Germinal center (tissue), 1 donor: Measurements from ENCODE around the gene PNCK.

Experiments
- DNase-seq: peaks from one replicate; pipeline ENCODE4 v3.0.0; 2012; ENCODE audit warnings: mixed read lengths, low spot score

PNCK gene

DNA sequence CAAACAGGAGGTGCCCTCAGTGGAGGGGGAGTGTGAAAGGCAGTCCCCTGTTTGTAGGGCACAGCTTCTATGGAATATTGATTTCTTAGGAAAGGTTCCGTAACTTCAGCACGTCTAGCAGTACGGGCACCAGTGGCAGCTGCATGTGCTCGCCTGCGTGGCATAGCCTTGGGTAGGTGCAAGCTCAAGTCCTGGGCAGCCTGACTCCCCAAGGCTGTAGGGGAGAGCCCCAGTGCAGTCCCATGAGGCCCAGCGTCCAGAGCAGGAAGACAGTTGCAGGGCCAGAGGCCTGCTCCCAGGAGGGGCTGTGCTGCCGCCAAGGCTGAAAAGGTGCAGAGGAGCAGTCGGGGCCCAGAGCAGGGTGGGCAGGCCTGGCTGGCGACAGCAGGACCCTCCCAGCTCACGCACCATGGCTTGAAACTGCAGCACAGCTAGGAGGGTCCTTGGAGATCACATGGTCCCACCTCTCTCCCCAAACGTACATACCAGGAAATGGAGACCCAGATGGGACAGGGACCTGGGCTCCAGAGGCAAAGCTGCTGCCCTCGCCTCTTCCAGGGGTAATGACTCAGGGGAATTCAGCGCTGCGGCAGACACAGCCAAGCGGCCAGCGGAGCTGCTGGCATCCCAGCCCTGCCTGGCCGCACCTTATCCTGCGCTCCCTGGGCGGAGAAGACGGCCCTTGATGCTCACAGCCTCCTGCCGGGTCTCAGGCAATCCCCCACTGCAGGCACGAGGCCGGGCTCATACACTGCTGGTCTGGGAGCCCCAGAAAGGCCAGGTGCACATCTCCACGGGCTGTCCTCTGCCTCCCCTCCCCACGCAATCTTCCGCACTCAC is 32.7 kb downstream of the PNCK start:
- no peak for DNase-seq

DNA sequence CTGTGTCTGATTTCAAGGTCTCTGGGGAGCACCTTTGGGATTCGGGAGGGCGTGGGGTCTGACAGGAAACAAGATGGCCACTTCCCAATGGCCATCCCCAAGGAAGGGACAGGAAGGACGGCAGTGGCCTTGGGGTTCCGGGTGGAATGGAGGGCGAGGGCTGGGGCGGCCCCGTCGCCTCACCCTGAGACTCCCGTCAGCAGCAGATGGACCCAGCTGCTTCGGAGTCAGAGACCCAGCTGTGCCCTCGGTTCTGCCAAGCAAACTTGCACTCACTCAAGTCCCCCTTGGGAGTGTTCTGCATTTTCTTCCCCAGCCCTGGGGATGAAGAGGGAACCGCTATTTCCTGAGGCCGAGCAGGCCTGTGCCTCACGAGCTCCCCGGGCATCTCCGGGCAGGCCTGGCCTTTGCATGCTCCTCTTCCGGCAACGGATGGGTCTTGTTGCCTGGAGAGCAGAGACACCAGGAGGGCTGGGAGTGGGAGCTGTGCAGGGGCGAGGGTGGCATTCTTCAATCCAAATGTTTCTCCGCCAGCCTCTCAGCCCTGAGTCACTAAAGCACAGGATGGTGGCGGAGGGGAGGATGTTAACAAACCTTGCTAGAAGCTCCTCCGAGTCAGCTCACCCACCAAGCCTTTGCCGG is 33.4 kb downstream of the PNCK start:
- DNase-seq: no peak

DNA sequence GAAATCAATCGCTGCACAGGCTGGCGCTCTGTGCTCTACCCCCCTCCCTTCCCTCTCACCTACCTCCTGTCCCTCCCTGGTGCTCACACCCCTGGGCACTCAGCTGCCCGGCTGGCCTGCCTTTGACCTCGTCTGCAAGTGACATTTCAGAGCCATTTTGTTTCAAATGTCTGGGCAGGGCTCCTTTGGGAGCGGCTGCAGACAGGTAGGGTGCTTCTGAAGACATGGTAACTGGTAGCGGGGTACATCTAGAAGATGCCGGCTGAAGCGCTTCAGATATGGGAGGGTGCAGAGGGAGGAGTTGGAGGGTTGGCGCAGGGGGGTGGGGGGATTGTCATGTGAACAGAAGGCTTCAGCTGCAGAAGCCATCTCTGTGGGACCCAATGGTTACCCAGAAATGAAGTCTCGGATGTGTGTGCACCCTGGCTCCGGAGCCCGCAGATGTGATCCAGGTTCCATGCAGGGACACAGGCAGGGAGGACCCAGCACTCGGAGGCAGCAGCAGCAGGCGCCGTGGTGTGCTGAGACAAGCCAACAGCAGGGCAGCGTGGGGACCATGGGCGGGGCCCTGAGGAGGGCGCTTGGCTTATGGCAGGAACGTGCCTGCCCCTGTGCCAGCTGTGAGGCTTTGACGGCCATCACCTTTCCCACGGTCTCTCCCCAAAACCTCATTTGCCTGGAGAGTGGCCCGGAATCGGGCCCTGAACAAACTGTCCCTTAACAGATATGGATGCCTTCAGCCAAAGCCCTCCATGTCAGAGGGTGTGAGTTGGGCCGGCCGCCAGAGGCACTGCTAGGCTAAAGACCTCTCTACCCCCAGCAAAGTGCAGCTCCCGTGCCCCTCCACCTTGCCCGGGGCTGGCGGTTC is 34.2 kb downstream of the PNCK start:
- DNase-seq: no peak

GRCh38 chrX:153638436-153639176 is 35.0 kb downstream of the PNCK start:
- no peak for DNase-seq

DNA sequence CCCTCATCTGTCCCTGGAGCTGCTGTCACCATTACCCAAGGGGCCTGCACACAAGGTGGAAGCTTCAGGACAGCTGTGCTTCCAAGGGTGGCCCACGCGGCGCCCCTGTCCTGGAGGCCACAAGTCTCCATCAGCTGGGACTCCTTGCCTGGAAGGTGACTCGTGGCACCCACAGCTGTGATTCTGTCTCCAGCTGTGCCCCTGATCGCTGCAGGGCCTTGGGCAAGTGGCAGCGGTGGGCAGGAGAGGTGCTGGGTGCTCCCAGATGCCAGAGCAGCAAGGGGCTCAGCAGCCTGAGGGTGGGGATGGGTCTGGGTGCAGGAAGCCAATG is 35.6 kb downstream of the PNCK start:
- DNase-seq: no peak

- no peak for DNase-seq
These were observed 36.2 kb downstream of the PNCK start for GRCh38 chrX:153637121-153638040.

GRCh38 chrX:153636716-153637115 is 36.9 kb downstream of the PNCK start:
- no peak for DNase-seq

DNA sequence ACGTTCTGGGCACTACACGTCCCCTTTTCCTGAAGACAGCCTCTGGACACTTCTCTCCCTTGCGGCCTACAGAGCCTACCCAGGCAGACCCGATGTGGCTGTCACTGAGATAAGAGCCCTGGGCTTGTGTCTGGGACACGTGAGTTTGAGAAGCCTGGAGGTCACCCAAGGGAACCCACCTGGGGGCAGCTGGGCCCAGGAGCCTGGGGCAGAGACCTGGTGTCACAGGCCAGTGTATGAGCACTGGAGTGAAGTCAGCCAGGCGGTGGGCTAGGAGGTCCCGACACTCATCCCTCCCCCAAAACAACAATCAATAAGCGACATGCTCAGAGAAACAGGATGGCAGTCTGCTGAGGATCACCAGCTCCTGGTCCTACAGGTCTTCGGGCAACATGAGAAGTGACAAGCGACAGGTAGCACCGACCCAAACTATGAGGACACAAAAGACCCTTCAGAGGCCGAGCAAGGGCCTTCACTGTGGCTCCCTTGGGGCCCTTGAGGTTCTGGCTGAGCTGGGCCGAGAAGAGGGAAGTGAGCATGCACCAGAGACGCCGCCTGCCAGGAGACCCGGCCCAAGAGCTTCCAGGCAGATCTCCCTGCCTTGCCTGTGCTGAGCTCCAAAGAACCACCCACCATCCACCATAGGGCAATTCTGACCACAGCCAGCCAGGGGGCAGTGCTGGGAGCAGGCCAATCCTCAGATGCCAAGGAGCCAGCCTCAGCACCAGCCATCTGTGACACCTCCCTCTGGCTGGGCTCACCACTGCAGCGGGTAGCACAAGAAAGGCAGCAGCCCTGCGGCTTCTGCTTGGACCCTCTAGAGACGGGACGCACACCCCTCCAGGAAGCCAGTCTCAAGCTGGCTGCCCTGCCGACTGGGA is 37.6 kb downstream of the PNCK start:
- DNase-seq: peak; percentile 31

DNA sequence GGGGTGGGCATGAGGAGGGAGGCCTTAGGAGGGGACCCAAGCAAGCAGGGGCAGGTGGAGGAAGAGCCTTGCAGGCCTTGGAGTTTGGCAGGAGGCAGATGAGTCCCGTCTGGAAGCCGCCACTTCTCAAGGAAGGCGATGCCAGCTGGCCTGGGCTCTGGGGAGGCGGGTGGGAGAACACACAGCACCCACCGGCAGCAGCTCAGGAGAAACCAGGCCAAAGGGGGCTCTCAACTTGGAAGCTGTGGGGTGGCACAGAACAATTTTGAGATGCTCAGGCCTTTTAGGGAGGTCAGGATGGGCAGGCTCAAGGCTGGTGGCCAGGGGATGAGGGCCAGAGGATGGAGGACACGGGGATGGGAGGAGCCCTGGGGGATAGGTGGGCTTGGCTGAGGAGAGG is 38.2 kb downstream of the PNCK start:
- DNase-seq: no peak

- no peak for DNase-seq
These were observed 38.8 kb downstream of the PNCK start for GRCh38 chrX:153634832-153635231.

DNA sequence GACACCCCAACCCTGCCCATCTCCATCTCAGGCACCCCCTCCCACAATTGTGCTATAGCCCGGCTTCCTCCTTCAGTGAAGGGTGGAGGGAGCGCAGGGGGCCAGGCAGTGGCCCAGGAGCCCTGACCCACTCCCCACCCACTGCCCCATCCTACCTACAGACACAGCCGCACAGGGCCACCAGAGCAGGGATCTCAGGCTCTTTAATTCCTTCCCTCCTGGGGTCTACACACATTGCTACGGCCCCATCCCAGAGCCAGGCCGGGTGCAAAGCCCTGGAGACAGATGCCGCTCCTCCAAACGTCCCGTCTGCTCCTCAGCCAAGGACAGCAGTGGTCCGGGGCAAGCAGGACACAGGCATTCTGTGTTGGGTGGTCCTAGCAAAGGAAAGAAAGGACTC is 39.4 kb downstream of the PNCK start:
- DNase-seq: no peak

- no peak for DNase-seq
These were observed 39.9 kb downstream of the PNCK start for GRCh38 chrX:153633607-153634180.

DNA sequence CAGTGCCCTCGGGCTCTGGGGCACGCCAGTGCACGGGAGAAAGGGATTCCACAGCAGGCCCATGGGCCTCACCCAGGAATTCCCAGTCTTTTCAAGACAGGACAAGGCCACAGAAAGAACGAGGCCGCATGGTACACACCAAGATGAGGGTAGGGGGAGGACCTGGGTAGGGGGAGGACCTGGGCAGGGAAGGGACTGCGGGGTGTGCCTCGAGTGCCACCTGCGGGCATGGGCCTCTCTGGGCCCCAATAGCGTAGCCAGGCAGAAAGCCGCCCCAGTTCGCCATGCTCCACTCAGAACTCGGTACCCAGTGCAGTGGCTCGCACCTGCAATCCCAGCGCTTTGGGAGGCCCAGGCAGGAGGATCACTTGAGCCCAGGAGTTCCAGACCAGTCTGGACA is 40.6 kb downstream of the PNCK start:
- DNase-seq: no peak

- DNase-seq: no peak
These were observed 41.0 kb downstream of the PNCK start for GRCh38 chrX:153632595-153632946.

DNA sequence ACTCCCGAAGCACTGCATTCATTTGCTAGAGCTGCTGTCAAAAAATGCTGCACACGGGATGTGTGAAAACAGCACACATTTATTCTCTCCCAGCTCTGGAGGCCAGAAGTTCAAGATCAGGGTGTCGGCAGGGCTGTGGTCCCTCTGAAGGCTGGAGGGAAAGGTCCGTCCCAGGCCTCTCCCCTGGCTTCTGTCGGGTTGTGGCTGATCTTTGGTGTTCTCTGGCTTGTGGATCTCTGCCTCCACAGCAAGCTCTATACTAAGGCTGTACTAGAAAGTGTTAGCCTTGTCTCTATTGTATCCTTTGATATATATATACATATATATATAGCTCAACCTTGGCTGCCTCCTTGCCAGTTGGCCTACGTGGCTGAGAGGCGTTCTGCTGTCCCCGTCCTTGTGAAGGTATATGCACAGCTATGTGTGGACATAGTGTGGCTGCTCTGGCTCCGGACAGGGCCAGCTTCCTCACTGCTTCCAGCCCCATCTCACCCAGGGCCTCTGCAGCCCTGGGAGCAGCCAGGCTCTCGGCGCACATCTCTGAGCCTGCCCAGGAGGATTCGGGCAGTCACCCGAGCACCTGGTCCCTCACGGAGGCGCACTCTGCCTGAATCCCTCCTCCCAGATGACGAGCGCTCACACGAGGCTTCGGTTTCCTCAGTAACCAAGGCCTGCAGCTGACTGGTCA is 41.6 kb downstream of the PNCK start:
- DNase-seq: no peak

GRCh38 chrX:153631346-153631745 is 42.3 kb downstream of the PNCK start:
- DNase-seq: no peak

- no peak for DNase-seq
These were observed 44.9 kb downstream of the PNCK start for GRCh38 chrX:153628665-153629064.

DNA sequence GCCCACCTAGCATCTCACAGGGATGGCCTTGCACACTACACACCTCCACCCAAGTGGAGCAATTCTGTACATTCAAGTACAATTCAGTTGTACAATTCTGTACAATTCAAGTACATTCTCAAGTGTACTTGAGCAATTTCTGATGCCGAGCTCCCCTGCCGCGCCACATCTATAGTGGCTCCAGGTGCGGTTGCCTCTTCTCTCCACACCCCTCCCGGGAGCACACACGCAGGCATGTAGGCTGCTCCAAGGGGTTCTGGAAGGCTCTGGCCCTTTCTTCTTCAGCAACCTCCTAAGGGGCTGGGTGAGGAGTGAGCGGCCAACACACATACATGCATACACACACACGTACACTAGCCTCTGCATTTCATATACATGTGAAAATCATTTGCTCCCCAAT is 45.5 kb downstream of the PNCK start:
- DNase-seq: no peak

GRCh38 chrX:153627675-153628111 is 45.9 kb downstream of the PNCK start:
- DNase-seq: no peak
